ENCODE results near the gene RASSF9.

Gene RASSF9

DNA sequence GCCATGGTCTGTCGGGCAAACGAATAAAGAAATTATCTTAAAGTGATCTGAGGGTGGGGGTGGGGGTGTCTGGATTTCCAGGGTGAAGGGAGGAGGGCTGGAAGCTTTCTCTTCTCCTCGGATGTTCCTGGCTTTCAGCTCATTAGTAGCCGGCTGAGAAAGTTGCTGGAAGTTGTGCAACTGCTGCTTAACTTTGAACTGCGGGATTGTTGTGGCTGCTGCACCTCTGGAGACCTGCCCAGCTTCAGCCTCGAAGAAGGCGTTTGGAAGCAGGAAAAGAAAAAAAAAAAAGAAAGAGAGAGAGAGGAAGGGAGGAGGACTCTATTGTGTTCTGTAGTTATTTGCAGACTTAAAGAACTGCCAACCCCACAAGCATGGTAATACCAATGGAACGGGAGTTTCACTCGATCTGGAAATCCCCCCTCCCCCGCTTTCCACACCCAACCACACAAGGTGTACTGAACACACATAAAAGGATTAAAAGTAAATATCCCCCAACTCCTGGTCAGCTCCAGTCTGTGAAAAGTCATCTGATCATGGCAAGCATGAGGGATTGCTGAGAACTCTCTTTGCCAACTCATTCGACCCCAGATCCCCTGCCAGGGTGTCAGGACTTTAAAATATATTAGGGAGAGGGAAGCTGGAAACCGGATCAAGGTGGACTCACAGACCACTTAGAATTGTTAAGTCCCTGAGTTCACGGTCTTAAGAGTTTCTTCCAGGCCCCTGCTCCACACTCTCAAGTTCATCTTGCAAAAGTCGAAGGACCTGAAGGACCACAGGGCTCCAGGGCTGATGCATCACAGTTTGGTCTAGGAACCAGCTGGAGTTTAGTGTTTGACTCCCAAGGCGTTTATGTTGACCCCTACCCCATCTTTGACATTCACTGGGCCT, at the start of gene RASSF9:
Gene RASSF9 (minus strand): TSS at position 213 of the 894 bp plus-strand sequence. CDS start 208 bp downstream, at position 5.
- DNase-seq (ENCODE audit: low read depth): no peak

DNA sequence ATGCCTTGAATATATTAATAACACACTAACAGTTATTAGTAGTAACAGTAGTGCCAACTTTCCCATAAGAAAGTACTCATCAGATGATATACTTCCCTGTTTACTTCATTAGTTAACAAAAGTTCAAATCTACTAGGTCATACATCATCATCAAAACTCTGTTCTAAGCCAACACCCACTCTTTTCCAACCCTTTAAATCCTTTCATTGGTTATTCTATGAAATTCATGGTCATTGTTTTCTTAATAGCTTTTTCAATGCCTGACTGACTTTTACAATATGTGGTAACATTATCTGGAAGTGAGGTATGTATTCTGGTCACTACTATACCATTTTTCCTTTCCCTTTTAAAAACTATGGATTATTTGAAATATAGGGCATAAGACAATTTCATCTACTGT, 47.6 kb upstream of the RASSF9 start:
- no peak for DNase-seq (ENCODE audit: low read depth)

DNA sequence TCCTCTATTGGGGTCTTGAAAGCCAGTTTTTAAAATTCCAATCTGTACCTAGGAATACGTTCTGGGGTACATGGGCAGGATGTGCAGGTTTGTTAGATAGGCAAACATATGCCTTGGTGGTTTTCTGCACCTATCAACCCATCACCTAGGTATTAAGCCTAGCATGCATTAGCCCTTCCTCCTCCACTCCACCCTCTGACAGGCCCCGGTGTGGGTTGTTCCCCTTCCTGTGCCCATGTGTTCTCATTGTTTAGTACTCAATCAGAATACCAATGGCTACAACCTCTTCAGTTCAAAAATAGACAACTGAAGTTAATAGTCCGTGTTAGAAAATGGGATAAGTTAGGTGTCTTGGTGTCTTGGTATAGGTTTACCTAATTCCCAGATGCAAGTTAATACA, 41.2 kb upstream of the RASSF9 start:
- no peak for DNase-seq (ENCODE audit: low read depth)

DNA sequence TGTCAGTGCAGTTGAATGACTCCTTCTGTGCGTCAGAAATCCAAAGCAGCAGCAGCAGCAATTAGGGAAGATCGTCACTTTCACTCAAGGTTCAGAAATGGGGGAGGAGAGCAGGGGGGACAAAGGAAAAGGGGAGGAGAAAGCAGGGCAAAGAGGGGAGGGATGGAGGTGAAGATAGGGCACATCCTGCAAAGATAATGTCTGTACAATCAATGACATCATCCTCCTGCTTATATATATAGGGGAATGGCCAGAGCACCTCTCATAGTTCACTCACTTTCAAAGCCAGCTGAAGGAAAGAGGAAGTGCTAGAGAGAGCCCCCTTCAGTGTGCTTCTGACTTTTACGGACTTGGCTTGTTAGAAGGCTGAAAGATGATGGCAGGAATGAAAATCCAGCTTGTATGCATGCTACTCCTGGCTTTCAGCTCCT, 37.8 kb upstream of the RASSF9 start, which contains the start of gene NTS:
Gene NTS (plus strand): TSS at position 265 of the 431 bp plus-strand sequence. CDS start 109 bp downstream, at position 374.
- DNase-seq (ENCODE audit: low read depth): no peak

DNA sequence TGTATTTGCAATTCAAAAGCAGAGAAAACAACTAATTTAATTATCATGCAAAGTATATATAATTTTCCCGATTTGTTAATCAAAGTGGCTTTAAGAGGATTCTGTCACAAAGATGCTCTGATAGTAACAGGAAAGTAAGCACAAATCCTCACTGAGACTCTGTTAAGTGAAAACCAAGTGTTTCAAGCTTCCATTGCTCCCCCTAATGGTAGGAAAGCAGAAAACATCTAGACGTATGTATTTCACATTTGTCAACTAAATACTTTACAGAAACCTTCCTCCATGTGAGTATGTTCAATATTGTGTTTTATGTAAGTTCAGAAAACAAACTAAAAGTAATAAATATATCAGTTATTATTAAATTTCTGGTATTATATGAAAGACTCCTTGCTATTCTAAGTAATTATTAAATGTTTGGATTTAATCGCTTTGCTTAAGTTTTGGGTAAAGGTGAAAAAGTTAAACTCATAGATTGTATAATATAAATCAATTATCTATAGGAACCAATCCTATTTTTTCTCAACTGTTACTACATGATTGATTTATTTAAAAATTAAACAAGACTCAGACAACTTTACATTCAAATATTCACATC, 36.4 kb upstream of the RASSF9 start:
- DNase-seq (ENCODE audit: low read depth): no peak

DNA sequence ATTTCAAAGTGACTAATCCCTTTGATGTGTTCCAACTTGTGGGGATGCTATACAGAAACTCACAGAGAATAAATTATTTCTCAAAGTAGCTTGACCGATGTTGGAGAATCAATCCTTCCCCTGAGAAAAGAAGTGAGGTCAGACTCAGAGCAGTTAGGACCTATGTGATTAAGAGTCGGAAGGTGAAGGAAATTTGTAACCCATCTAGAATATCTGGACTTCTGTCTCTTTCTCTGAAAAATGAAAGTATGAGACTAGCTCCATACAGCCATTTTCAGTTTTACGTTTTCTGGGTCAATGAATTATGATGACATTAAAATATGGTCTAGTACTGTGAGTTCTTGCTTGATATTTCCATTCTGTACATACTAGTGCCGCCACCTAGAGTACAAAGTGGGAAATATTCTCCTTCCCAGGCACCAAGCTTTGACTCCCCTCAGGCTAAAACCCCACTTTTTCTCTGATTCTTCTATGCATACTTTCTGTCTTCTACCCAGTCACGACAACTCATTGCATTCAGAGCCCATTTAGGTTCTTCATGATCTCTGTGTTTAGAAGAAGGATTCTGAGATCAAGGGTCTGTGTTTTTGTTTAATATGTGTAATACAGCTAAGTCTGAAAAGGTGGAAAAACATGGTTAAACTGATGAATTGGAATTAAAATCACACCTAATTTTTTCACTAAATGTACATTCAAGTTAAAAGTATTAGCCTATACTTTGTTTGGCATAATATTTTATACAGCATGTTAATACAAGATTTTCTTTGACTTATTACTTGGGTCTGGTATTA, 31.0 kb upstream of the RASSF9 start:
- no peak for DNase-seq (ENCODE audit: low read depth)

DNA sequence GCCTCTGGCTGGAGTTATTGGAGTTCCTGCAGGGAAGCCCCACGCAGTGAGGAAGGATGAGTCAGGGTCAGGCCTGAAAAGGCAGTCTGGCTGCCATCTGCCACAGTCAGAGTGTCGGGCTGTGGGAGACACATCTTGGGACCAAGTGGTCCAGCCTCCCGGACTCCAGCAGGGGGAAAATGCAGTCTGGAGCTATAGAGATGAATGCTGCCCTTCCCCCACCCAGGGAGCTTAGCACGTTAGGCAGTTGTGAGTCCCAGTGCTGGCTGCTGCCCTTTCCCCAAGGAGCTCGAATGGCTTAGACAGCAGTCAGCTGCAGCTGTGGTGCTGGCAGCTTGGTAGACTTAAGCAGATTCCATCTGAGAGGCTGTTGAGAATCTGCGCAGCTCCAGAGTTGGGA, 29.7 kb upstream of the RASSF9 start:
- DNase-seq (ENCODE audit: low read depth): no peak

DNA sequence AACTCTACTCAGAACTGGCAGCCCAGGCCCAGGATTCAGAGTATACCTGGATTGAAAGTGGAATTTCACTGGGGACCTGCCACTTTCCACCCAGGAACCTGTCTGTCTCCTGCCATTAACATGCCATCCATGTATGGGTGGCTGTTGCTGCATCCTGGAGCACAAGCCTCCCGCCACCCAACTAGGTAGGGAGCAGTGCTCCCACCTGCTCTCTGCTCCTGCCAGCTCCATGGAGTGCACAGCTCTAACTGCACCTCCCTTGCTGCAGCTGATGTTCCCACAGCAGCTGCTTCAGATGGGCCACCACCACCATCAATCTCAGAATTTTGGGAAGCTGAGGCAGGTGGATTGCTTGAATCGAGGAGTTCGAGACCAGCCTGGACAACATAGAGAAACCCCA, 20.8 kb upstream of the RASSF9 start:
- no peak for DNase-seq (ENCODE audit: low read depth)

DNA sequence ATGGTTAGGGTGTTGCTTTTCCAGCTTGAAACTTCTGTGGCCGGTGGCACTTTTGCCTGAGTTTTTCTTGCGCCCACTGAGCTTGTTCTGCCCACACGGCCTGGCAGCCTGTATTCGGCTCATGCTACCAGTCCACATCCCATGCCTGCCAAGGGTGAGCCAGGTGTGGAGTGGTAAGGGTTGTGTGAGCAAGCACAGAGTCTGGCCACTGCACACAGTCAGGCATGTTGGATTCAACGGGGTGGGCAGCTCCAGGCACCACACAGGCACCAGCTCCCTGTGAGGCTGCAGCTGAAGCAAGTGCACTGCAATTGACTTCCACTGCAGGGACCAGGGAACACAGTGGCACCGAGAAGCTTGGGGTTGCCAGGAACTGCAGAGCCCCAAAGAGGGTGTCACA, 19.1 kb upstream of the RASSF9 start:
- DNase-seq (ENCODE audit: low read depth): no peak

DNA sequence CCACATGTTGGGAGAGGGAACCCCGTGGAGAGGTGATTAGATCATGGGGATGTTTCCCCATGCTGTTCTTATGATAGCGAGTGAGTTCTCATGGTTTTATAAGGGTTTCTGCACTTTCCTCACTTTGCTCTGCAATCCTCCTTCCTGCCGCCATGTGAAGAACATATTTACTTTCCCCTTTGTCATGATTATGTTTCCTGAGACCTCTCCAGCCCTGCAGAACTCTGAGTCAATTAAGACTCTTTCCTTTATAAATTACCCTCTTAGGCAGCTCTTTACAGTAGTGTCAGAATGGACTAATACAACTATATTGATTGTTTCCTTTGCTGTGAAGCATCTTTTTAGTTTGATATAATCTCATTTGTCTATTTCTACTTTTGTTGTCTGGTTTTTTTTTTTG, 13.1 kb upstream of the RASSF9 start:
- no peak for DNase-seq (ENCODE audit: low read depth)

DNA sequence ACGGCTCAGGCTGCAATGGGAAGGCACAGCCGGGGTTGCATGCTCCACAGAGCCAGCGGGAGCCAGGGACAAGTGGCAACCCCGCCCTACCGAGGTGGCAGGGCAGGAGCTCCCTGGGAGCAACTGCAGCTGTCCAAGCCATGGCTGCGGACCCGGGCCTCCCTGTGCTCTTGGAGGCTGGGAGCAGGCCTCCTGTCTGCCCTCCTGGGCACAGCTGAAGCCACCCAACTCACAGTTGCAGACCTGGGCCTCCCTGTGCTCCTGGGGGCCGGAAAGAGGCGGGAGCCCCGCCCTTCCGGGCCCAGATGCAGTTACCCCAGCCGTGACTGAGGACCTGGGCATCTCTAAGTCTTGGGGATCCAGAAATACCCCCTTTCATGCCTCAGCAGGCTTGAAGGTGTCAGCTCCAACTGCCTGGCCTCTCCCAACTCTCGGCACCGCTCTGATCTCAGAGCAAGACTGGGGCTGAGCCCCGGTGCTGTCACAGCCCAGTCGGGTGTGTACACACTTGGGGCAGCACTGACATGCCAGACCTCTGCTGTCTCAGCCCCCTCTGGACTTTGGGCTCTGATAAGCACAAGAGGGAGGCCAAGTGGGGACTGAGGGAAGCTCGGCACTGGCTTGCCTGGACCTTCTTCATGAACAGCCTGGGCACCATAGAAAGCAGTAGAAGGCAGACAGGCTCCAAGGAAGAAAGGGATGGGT, 7.5 kb upstream of the RASSF9 start:
- DNase-seq (ENCODE audit: low read depth): no peak

DNA sequence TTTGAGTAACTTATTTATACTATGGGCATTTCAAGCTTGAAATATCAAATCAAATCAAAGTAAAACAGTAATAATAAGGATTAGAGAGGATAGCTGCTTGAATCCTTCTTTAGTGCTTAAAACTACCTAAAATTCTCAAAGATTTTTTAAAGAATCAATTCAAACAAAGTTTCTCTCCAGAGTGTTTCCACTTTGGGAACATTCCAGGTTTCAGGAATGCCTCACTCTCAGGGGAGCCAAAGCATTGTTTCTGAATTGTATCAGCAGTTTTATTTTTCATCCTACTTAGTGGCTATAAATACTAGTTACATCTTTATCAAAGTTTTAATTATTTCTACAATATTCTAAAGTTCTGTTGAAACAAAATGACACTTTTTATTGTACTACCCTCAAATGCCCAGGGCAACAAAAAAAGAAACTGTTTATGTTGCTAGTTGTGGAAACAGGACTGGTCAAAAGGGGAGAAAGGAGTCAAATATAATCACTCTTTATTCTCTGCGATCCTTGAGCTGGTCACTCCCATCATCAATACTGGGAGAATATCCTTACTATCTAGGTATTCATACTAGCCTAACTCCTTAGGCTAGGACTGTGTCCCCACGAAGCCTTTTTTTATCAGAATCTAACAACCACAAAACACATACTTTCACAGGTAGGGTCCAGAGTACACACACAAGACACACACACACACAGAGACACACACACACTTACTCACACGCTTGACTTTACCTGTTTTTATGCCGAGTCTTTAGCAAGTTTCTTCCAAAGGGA, 598 bp downstream of the RASSF9 start:
- no peak for DNase-seq (ENCODE audit: low read depth)

DNA sequence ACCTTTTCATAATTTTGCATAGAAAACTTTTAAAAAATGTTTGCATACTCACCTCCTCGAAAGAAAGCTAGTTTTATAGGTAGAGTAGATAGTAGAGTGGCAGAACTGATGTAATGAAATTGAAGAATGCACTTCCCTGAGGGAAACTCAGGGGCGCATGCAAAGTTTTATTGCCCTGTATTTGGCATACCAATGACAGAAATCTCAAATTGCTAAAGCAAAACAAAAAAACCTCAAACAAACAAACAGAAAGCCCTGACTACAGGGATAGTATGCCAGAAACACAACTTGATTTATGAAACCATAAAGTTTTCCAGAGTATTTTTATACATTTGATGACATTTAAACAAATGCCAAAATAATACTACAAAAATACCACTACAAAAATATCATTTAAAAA, 1.8 kb downstream of the RASSF9 start:
- DNase-seq (ENCODE audit: low read depth): no peak

DNA sequence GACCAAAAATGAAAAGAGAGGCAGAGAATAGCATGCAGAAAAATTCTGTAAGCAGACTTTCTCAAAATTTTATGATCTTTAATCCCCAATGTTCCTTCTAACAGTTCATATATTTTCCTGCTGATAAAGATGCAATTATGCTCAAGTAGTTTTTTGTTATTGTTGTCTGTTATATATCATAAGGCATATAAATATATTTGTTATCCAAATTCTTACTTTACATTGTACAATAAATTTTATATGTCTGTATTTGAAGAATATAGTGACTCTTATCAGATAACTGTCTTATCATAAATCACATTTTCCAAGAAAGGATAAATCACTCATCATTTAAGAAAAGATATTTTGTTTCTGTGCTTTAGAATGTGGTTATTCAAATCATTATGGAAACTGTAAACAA, 2.6 kb downstream of the RASSF9 start:
- DNase-seq (ENCODE audit: low read depth): no peak

DNA sequence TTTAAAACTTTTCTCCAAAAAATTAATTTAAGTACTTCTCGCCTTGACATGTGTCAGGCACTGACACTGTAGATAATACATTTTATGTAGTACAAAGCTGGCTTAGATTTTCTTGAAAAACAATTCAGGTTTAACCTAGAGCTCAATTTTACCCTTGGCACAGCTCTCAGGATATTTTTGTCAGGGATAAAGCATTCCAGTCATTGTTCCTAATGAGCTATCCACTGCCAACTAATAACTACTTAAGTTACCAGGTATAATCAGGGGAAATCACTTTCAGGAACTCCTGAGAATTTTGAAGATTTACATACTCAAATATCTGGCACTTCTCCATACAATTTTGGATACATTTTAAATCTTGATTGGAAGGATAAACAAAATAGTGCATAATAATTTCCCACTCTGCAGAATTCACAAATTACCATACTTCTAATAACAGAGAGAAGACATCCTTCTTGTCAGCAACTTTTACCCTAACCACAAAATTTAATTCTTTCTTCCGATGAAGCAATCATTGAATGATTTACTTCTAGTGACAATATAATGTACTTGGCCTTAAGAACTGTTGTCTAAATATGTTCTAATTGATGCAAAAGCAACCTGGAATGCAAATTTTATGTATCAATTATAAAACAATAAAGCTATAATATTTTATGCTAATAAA, 4.8 kb downstream of the RASSF9 start:
- DNase-seq (ENCODE audit: low read depth): no peak

DNA sequence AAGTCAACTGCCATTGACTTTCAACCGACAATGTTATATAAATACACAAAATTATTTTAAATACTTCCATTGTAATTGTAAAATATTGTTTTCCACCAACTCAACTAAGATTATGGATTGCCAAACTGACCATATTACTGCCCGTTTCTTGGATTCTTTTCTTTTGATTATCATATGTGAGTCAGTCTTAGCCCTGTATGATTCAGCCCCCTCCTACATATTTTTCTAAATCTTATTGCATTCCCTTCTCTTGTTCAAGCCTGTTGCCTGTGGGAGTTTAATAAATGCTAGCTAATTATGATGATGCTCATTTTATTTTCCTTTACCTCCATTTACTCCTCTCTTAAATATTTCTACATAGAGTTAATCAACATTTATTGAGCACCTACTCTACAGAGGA, 6.8 kb downstream of the RASSF9 start:
- no peak for DNase-seq (ENCODE audit: low read depth)

DNA sequence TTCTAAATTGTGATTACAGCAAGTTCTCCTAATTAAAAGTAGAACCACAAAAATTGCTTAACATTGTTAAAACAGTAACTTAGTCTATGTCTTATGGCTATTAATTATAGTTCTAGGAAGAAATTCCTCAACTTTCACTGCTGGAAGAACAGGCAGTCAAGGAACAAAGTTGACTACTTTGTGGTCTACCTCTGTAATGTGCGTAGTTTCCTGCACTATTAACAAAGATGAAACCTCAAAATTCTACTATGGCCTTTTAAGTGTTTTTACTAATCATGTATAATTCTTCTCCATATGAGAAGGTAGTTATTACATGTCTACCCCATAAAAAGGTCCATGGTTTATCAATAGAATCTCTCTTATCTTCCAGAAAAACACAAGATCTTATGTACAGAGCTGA, 7.6 kb downstream of the RASSF9 start:
- DNase-seq (ENCODE audit: low read depth): no peak

DNA sequence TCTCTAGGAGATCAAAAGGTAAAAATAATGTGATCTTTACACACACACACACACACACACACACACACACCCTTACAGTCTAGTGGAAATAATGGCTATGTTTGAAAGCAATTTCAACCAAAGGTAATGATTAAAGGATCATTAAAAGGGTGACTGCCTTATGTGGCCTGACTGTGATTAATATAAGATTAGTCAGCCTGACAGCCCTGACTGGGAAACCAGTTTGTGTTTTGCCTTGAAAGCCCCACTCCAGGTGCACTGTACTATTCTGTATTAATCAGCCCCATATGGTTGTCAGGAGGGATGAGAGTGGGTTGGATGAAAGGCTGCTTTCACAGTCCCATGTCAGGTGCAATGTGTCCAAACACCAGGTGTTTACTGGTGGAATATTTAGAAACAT, 10.5 kb downstream of the RASSF9 start:
- DNase-seq (ENCODE audit: low read depth): no peak

DNA sequence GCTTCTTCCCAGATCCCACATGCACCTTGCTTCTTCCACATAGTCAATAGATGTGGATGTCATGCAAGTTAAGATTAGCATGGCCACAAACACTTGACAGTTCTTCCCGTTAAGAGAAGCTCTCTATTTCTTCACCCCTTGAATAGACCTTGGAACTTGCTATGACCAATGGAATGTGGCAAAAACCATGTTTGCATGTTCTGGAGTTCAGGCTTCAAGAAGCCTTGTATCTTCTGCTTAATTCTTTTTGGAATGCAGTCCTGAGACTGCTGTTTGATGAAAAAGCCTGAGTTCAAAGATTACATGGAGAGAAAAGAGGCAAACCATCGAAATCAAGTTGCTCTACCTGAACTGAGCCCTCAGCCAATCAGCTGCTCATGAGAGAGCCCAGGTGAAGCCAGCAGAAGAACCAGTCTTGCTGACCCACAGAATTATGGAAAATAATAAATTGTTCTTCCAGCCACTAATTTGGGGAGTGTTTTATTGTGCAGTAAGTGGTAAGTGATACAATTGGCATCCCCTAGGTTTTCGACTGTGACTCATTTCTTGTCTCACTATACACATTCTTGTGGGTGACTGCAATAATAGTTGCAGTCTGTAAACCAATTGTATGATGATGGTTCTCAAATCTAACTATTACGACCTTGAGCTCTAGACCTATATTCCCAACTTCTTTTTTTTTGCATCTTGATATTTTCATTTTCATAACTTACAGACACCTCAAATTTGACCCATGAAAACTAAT, 12.6 kb downstream of the RASSF9 start:
- no peak for DNase-seq (ENCODE audit: low read depth)

DNA sequence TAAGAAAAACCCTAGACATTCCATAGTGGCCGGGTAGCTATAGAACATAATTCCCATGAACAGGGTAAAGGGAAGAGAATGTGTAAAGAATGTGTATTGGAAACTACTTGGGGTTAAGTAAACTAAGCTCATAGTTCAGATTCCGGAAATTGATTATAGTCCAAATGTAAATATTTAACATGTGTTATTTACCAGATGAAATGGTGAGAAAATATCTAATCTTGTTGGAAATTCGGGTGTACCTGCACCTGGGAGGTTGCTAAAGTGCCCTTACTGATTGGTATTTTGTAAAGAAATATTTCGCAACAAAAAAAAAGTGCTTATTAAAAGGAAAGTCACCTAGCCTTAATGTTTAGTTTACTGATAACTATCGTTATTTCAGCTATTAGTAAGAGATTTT, 14.4 kb downstream of the RASSF9 start:
- DNase-seq (ENCODE audit: low read depth): no peak
